Loucy (cell line): ENCODE measurements around the gene EFCAB13.
"Not testable (repeated sequence)": the region's sequence is repeated elsewhere in the genome, so short reads cannot be mapped to it uniquely, and the experiment has no call there.

ENCODE experiments used
- H2AFZ ChIP-seq: fragments of 200-600 bp; sonication (generic); 2 replicates; pipeline ENCODE4 v1.6.0; 2016; ENCODE audit warnings: antibody characterized with exemption, mild to moderate bottlenecking, low read length, moderate library complexity
- H3F3A ChIP-seq: fragments of 200-600 bp; 2 replicates; pipeline ENCODE4 v1.6.0; 2016; ENCODE audit warnings: antibody characterized with exemption, low read depth, mild to moderate bottlenecking
- H3K27me3 ChIP-seq: fragments of 200-600 bp; sonication (generic); 2 replicates; pipeline ENCODE4 v1.6.1; 2014; ENCODE audit warnings: low read length, mild to moderate bottlenecking; ENCODE audit not compliant: insufficient read depth, poor library complexity, severe bottlenecking
- H3K36me3 ChIP-seq: fragments of 200-600 bp; sonication (generic); 2 replicates; pipeline ENCODE4 v1.6.1; 2016; ENCODE audit warnings: low read length; ENCODE audit not compliant: insufficient read depth
- H3K4me1 ChIP-seq: fragments of 200-600 bp; sonication (generic); 2 replicates; pipeline ENCODE4 v1.5.1; 2014; ENCODE audit warnings: low read length, mild to moderate bottlenecking; ENCODE audit not compliant: insufficient read depth, poor library complexity, severe bottlenecking
- H3K4me2 ChIP-seq: fragments of 200-600 bp; sonication (generic); 2 replicates; pipeline ENCODE4 v1.6.0; 2014; ENCODE audit warnings: antibody characterized with exemption, low read length, low read depth, mild to moderate bottlenecking; ENCODE audit not compliant: poor library complexity, severe bottlenecking
- H3K4me3 ChIP-seq: fragments of 200-600 bp; sonication (generic); 2 replicates; pipeline ENCODE4 v1.5.1; 2014; ENCODE audit warnings: low read length, mild to moderate bottlenecking, mixed read lengths; ENCODE audit not compliant: poor library complexity, severe bottlenecking
- H3K79me2 ChIP-seq: fragments of 200-600 bp; sonication (generic); 2 replicates; pipeline ENCODE4 v1.6.1; 2014; ENCODE audit warnings: low read length; ENCODE audit not compliant: insufficient read depth
- H3K9ac ChIP-seq: fragments of 200-600 bp; sonication (generic); 2 replicates; pipeline ENCODE4 v1.6.0; 2014; ENCODE audit warnings: mild to moderate bottlenecking, low read depth, low read length, moderate library complexity; ENCODE audit not compliant: poor library complexity, severe bottlenecking
- H3K9me2 ChIP-seq: fragments of 200-600 bp; sonication (generic); replicated peaks from 2 replicates; pipeline ENCODE4 v1.6.1; 2016; ENCODE audit warnings: low read depth, low read length, mixed read lengths
- H3K9me3 ChIP-seq: fragments of 200-600 bp; sonication (generic); 2 replicates; pipeline ENCODE4 v1.6.1; 2014; ENCODE audit warnings: mild to moderate bottlenecking, antibody characterized with exemption, low read length, low read depth; ENCODE audit not compliant: insufficient read depth
- H4K20me1 ChIP-seq: fragments of 200-600 bp; sonication (generic); 2 replicates; pipeline ENCODE4 v1.6.0; 2014; ENCODE audit warnings: antibody characterized with exemption, low read length, mild to moderate bottlenecking; ENCODE audit not compliant: insufficient read depth, poor library complexity, severe bottlenecking
- EZH2phosphoT487 ChIP-seq: fragments of 200-600 bp; IDR thresholded peaks from 2 replicates; pipeline ENCODE4 v1.6.1; 2018; ENCODE audit warnings: antibody characterized with exemption, mild to moderate bottlenecking, moderate library complexity, borderline replicate concordance
- TF ChIP-seq, protein P1 (sequence below): fragments of 200-600 bp; sonication (generic); conservative IDR thresholded peaks from 2 replicates; pipeline ENCODE4 v1.5.1; 2014; ENCODE audit warnings: mild to moderate bottlenecking, antibody characterized with exemption, low read length

EFCAB13 gene

DNA sequence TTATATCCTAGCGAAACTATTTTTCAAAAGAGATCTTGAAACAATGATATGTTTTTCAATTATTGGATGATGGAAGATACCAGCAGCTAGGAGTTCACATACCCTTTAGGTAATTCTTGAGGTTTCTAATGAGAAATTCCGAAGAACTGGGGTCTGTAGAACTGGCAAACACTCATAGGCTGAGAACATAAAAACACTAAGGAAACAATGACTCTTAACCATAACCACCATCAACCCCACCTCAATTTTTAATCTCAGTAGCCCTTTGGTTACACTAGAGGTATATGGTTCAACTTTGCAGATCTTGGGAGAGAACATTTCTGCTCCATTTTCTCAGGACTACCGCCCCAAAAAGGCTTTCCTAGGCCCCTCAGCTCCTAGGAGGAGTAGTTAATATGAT, 141.4 kb downstream of the EFCAB13 start:
- Histone ChIP-seq H3K9me2 (no peaks in the 10 kb centered on the region), H3F3A (no peaks in the 10 kb centered on the region), H3K79me2 (no peaks in the 10 kb centered on the region), H3K36me3 (no peaks in the 10 kb centered on the region), H3K9me3 (no peaks in the 10 kb centered on the region), H3K4me3 (no peak overlapping the region), H3K27me3 (no peaks in the 10 kb centered on the region), H4K20me1 (no peaks in the 10 kb centered on the region), H3K9ac (no peak overlapping the region), H3K4me1 (no peaks in the 10 kb centered on the region), H3K4me2 (no peak overlapping the region), H2AFZ (no peak overlapping the region)
- no peak for TF ChIP-seq EZH2phosphoT487
- TF ChIP-seq, protein P1, sequence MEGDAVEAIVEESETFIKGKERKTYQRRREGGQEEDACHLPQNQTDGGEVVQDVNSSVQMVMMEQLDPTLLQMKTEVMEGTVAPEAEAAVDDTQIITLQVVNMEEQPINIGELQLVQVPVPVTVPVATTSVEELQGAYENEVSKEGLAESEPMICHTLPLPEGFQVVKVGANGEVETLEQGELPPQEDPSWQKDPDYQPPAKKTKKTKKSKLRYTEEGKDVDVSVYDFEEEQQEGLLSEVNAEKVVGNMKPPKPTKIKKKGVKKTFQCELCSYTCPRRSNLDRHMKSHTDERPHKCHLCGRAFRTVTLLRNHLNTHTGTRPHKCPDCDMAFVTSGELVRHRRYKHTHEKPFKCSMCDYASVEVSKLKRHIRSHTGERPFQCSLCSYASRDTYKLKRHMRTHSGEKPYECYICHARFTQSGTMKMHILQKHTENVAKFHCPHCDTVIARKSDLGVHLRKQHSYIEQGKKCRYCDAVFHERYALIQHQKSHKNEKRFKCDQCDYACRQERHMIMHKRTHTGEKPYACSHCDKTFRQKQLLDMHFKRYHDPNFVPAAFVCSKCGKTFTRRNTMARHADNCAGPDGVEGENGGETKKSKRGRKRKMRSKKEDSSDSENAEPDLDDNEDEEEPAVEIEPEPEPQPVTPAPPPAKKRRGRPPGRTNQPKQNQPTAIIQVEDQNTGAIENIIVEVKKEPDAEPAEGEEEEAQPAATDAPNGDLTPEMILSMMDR, result no peak

DNA sequence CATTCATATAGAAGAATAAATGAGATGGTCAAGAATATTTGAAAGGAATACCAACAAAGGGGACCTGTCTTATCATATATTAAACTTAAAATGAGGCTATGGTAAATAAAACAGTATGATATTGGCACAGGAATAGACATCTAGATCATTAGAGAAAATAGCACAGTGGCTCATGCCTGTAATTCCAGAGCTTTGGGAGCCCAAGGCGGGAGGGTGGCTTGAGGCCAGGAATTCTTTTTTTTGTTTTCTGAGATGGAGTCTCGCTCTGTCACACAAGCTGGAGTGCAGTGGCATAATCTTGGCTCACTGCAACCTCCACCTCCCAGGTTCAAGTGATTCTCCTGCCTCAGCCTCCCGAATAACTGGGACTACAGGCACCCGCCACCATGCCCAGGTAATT, 143.2 kb downstream of the EFCAB13 start:
- H3K36me3 ChIP-seq, H3K9me3 ChIP-seq, H2AFZ ChIP-seq: not testable (repeated sequence)

DNA sequence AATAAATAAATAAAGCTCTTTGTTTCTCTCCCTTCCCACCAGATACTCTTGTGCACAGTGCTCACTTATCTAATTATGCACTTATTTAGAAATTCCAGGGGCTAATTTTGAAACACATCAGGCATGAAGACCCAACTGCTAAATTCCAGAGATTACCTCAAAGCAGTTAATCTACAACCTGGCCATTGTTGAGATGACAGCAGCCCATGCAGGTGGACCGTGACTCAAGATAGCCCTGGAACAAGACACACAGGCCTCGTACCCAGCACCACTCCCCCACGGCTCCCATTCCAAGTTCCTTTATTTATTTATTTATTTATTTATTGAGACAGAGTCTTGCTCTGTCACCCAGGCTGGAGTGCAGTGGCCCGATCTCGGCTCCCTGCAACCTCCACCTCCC, 147.1 kb downstream of the EFCAB13 start:
- Histone ChIP-seq H3K9ac (no peak overlapping the region), H3K36me3 (no peaks in the 10 kb centered on the region), H3K4me1 (no peaks in the 10 kb centered on the region), H3F3A (no peaks in the 10 kb centered on the region), H3K9me2 (no peaks in the 10 kb centered on the region), H4K20me1 (no peaks in the 10 kb centered on the region), H3K4me2 (no peak overlapping the region), H3K27me3 (no peaks in the 10 kb centered on the region), H3K9me3 (no peaks in the 10 kb centered on the region), H3K4me3 (no peak overlapping the region), H2AFZ (no peak overlapping the region), H3K79me2 (no peaks in the 10 kb centered on the region)
- TF ChIP-seq EZH2phosphoT487, result no peak

More for the DNA sequence above, 143.2 kb downstream of the EFCAB13 start:
- H3K9ac ChIP-seq, H3K9me2 ChIP-seq, H3K4me1 ChIP-seq, H3K79me2 ChIP-seq, H3K4me2 ChIP-seq, H3K27me3 ChIP-seq, H3K4me3 ChIP-seq, H4K20me1 ChIP-seq, H3F3A ChIP-seq: not testable (repeated sequence)

DNA sequence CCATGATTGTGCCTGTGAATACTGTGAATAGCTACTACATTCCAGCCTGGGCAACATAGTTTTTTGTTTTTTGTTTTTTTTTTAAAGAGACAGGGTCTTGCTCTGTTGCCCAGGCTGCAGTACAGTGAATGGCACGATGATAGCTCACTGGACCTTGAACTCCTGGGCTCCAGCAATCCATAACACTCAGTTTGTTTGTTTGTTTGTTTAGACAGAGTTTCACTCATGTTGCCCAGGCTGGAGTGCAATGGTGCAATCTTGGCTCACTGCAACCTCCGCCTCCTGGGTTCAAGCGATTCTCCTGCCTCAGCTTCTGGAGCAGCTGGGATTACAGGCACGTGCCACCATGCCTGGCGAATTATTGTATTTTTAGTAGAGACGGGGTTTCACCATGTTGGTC, 148.3 kb downstream of the EFCAB13 start:
- not testable (repeated sequence) for H3K4me1 ChIP-seq, H3K79me2 ChIP-seq, H2AFZ ChIP-seq, H3K9me3 ChIP-seq, H3K9ac ChIP-seq, H3K27me3 ChIP-seq, H3K4me2 ChIP-seq, H4K20me1 ChIP-seq, H3K4me3 ChIP-seq, H3F3A ChIP-seq, H3K36me3 ChIP-seq, H3K9me2 ChIP-seq
